ENCODE measurements around the gene VGLL4. TPM values are rescaled to one million over a fixed set of nuclear protein-coding genes. Genes with fewer than 3 reads are reported as not detected.

The VGLL4 gene
- total RNA-seq, 1 experiment from 2014 or later, result 43.0 TPM

GRCh38 chr3:11549580-11550140 is 94.1 kb downstream of the VGLL4 start:
- no peaks in the 10 kb centered on the region for H3K4me1 Mint-ChIP-seq
- CTCF ChIA-PET, result no interaction called here
- DNase-seq (ENCODE audit: low spot score) (no peak), ATAC-seq (no peak)
- POLR2A ChIA-PET, result no interaction called here
- H3K36me3 Mint-ChIP-seq, result no peaks in the 10 kb centered on the region; the same call in 1 of the 2 replicates
- no peaks in the 10 kb centered on the region; the same call in 1 of the 2 replicates for H3K9me3 Mint-ChIP-seq
- no peak for TF ChIP-seq ERG (CRISPR knock-in tag; IDR thresholded peaks at IDR 0.05)
- no peak for TF ChIP-seq E2F1 (CRISPR knock-in tag; IDR thresholded peaks at IDR 0.05)
- TF ChIP-seq ZNF416 (CRISPR knock-in tag; IDR thresholded peaks at IDR 0.05), result no peak
- no peak overlapping the region for H3K27ac Mint-ChIP-seq
- no peak overlapping the region for H3K4me3 Mint-ChIP-seq
- no peaks in the 10 kb centered on the region; the same call in 1 of the 2 replicates for H3K27me3 Mint-ChIP-seq (ENCODE audit: low read depth)

- no peaks in the 10 kb centered on the region; the same call in 1 of the 2 replicates for H3K36me3 Mint-ChIP-seq
Measured at GRCh38 chr3:11548721-11549131, 95.0 kb downstream of the VGLL4 start.

More at GRCh38 chr3:11548721-11549131, 95.0 kb downstream of the VGLL4 start:
- Mint-ChIP-seq H3K4me3 (no peak overlapping the region), H3K27me3 (ENCODE audit: low read depth) (no peaks in the 10 kb centered on the region; the same call in 1 of the 2 replicates), H3K27ac (no peak overlapping the region), H3K9me3 (no peaks in the 10 kb centered on the region; the same call in 1 of the 2 replicates), H3K4me1 (no peaks in the 10 kb centered on the region)
- DNase-seq (ENCODE audit: low spot score) (no peak), ATAC-seq (no peak)
- CTCF ChIA-PET, result no interaction called here
- POLR2A ChIA-PET, result no interaction called here
- no peak for TF ChIP-seq ATF6 (CRISPR knock-in tag; IDR thresholded peaks at IDR 0.05)
- TF ChIP-seq ATF1 (CRISPR knock-in tag; IDR thresholded peaks at IDR 0.05), result no peak
- no peak for TF ChIP-seq FOXJ3 (CRISPR knock-in tag; IDR thresholded peaks at IDR 0.05; ENCODE audit: borderline replicate concordance)
- no peak for TF ChIP-seq E2F4 (CRISPR knock-in tag; IDR thresholded peaks at IDR 0.05; ENCODE audit: borderline replicate concordance, low read depth)
- TF ChIP-seq ZNF512 (CRISPR knock-in tag; IDR thresholded peaks at IDR 0.05; ENCODE audit: borderline replicate concordance), result no peak
- no peak for TF ChIP-seq OVOL2 (CRISPR knock-in tag; IDR thresholded peaks at IDR 0.05; ENCODE audit: borderline replicate concordance)
- no peak for TF ChIP-seq CREM (CRISPR knock-in tag; IDR thresholded peaks at IDR 0.05)
- no peak for TF ChIP-seq PREB (CRISPR knock-in tag; IDR thresholded peaks at IDR 0.05; ENCODE audit: borderline replicate concordance)
- no peak for TF ChIP-seq CTCF (IDR thresholded peaks at IDR 0.05)
- no peak for TF ChIP-seq NR3C1 (CRISPR knock-in tag; conservative IDR thresholded peaks at IDR 0.05; ENCODE audit: low read depth)
- no peak for TF ChIP-seq ZNF671 (CRISPR knock-in tag; IDR thresholded peaks at IDR 0.05)
- TF ChIP-seq ERG (CRISPR knock-in tag; IDR thresholded peaks at IDR 0.05), result no peak
- TF ChIP-seq E2F1 (CRISPR knock-in tag; IDR thresholded peaks at IDR 0.05), result no peak
- no peak for TF ChIP-seq IRF2 (CRISPR knock-in tag; IDR thresholded peaks at IDR 0.05; ENCODE audit: borderline replicate concordance, low read depth)
- TF ChIP-seq JUN (CRISPR knock-in tag; IDR thresholded peaks at IDR 0.05), result no peak
- TF ChIP-seq GTF2I (CRISPR knock-in tag; conservative IDR thresholded peaks at IDR 0.05), result no peak

Measured in WTC11 (cell line).